Globus pallidus (tissue), 1 donor: ENCODE data around the gene ZNF827.

ENCODE experiments used
- DNase-seq: peaks from one replicate; pipeline ENCODE4 v3.0.0-alpha.2; 2015; ENCODE audit warnings: low spot score

The ZNF827 gene

DNA sequence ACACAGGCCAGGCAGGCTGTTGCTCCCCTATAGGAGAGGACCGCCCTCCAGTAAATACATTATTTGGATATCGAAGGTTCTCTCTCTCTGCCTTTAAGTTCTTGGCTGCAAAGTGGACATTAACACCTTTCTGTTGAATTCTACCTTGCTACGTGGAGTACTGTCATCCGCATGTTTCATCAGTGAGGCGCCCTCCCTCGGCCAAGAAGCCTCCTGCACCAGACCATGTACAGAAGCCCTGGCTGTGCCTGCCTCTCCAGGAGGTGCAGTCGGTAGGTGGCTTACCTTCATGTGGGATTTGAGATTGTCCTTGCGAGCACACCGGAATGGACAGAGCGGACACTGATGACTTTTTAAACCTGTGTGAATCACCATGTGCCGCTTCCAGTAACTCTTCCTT is 46.7 kb downstream of the ZNF827 start:
- DNase-seq: no peak

- no peak for DNase-seq
Measured at GRCh38 chr4:145890689-145891088, 47.9 kb downstream of the ZNF827 start.

GRCh38 chr4:145888393-145888792 is 50.2 kb downstream of the ZNF827 start:
- DNase-seq: no peak

GRCh38 chr4:145887241-145887991 is 51.2 kb downstream of the ZNF827 start:
- no peak for DNase-seq

DNA sequence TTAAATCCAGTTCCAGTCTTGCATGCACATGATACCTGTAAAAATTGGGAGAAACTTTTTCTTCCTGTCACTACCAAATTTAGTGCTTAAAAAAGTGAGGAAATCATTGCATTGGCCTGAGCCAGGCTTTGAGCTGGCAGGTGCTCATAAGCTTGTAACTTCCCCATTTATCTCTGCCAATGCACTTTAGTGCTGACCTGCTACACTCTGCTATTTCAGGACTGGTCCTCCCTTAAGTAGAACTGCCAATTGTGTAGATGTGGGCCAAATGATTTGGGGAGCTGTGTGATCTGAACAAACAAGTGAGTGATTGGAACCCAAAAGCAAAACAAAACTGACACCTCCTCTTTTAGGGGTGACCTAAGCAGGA is 51.8 kb downstream of the ZNF827 start:
- no peak for DNase-seq

DNA sequence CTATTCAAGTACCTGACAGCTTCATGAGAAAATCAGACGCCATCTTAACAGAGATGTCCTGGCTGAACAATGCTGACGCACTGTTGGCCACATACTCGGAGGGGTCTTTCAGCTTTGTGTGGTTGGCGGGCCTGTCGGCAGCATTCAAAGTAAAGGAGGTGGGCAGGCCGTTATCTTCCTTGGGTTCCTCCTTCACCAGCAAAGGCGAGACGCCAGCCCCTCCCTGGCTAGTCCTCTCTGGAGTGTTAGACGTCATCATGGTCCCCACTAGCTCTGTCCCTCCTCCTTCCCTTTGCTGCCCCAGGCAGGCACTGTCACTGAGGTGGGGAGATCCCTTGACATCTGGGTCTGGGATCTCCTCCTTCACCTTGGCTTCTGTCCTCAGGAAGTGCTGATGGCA is 53.0 kb downstream of the ZNF827 start:
- no peak for DNase-seq

DNA sequence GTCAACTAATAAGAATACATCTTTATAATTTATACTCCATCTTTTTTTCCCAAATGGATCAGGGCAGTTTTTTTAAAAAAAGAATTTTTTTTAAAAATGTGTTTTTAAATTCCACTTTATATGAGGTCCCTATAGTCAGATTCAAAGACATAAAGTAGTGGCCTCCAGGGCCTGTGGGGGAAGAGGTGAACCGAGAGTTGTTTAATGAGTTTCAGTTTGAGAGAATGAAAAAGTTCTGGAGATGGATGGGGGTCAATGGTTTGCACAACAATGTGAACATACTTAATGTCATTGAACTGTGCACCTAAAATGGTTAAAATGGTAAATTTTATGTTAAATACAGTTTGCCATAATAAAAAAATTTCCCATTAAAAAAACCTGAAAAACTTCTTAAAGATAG is 53.8 kb downstream of the ZNF827 start:
- no peak for DNase-seq

DNA sequence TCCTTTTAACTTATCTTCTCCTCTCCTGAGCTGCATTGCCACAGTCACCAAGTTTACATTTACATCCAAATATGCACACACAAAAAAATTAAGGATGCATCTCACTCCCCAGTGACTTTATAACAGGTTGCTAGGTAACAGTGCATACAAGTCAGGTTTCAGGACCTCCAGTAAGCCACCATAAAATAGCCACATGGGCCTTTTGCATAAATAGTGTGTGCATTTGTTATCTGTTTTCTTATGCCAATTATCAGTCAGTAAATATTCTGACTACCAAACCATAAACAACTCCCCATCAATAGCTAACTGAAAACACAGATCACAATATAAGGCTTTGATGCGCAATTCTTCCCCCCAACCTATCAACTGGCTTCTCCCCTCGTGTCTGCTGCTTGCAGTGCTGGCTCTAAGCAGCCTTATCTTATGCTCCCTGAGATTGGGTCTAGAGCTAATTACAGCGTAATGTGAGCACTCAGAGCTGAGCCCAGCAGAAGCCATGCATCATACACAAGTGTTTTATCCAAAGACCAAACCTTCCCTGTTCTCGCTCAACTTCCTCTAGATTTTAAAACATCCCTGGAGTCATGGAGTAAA is 55.4 kb downstream of the ZNF827 start:
- peak; percentile 67 for DNase-seq

GRCh38 chr4:145882604-145883003 is 56.0 kb downstream of the ZNF827 start:
- DNase-seq: peak; percentile 94

DNA sequence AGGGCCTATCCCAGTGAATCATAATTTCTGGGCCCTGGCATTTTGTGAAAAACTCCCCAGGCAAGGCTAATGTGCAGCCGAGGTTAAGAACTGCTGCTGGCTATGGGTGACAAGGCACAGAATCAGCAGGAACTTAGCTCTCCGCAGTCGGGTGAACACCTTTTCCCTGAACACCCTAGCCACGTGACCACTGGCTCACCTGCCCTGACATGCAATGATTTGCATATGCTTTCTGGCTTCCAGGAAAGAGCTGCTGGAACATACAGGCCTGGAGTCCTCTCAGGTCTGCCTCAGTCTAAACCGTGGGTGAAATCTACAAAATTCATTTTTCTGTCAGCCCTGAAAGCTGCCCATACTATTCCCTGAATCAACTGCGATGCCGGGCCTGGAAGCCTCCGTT is 56.6 kb downstream of the ZNF827 start:
- no peak for DNase-seq

GRCh38 chr4:145881576-145881975 is 57.0 kb downstream of the ZNF827 start:
- no peak for DNase-seq

DNA sequence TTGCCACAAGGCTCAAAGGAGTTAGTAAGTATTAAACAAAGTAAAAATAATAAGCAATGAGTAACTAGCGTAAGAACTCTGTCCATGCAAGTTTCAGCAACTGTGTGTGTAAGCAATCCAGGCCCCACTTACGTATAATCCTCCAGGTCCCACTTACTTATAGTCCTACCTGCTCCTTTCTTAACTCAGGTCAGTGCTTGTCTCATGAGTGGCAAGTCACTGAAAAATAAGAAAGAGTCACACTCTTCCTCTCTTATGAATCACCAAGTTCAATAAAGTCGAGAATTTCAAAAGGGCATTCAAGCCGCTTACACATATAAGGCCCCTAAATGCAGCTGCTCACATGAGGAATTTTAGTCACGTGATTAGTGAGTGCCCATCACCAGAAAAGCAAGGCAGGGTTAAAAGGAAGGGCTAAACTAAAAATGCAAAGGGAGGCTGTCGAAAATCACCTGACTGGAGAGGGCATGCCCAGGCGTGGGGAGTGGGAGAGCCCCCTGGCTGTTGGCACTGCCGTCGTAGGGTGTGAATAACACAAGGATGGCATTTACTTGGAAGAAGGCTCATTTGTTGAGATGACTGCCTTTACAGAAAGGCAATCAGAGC is 58.2 kb downstream of the ZNF827 start:
- no peak for DNase-seq

DNA sequence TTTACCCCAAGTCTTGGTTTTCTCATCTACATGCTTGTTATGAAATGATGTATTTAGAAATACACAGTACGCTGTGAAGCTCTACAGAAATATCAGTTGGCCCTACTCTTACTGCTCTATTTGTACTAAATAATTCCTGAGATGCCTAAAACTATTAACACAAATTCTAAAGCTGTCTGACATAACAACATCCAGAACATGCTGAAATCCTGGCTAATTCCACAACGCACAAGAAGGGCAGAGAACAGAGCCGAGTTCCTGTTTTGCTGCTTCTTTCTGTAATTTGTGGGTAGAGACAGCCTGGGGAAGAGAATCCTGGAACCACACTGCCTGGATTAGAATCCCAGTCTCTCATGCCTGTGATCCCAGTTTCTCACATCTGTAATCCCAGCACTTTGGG is 59.0 kb downstream of the ZNF827 start:
- DNase-seq: no peak

- no peak for DNase-seq
Measured at GRCh38 chr4:145878501-145879435, 59.9 kb downstream of the ZNF827 start.

- no peak for DNase-seq
Measured at GRCh38 chr4:145876531-145877180, 62.0 kb downstream of the ZNF827 start.

- no peak for DNase-seq
Measured at GRCh38 chr4:145873901-145874300, 64.7 kb downstream of the ZNF827 start.

DNA sequence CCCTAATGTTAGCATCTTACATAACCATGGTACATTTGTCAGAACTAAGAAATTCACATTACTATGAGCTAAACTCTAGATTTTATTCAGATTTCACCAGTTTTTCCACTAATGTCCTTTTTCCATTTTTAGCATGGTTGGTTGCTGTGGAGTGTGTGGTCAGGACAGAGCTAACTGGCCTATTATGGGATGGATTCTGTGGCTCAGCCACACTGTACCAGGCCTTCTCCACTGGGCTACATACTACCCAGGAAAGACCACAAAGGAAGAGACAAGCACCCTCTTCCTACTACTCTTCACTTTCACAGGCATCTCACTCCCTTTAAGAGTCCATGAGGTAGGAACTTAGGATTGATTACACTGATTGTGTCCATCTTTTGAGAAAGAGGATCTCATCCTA is 67.4 kb downstream of the ZNF827 start:
- no peak for DNase-seq

DNA sequence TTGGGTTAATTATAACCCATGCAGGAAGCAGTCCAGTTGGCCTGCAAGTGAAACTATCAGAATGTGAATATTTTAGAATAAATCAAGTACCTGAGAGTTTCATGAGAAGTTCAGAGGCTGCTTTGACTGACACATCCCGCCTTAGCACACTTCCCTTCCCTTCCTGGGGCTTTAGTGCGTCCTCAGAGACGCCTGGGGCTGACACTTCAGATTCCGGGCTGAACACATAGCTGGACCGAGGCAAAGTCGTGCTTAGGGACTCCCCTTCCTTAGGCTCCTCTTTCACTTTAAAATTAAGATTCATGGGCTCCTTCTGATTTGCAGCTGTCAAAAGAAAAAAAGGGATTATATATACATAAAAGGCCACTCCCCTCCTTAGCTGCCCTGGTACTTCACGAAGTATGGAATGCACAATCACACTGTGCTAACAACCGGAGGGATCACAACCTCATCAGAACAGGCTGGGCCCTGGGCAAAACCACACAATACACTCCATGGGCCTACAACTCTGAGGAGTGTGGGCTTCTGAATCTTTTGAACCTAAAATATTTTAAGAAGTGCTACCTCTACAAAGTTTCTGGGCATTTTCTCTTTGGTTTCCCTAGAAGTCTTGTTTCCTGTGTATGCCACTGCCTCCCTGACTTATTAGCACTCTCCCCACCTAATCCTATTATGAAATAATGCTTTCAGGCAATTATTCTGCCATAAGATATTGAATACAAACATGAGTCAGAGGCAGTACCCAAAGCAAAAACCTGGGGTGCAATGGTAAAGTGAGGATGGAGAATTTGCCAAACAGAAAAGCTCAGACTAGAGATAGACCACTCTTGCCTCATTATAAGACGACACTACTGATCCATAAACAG is 68.2 kb downstream of the ZNF827 start:
- DNase-seq: no peak

DNA sequence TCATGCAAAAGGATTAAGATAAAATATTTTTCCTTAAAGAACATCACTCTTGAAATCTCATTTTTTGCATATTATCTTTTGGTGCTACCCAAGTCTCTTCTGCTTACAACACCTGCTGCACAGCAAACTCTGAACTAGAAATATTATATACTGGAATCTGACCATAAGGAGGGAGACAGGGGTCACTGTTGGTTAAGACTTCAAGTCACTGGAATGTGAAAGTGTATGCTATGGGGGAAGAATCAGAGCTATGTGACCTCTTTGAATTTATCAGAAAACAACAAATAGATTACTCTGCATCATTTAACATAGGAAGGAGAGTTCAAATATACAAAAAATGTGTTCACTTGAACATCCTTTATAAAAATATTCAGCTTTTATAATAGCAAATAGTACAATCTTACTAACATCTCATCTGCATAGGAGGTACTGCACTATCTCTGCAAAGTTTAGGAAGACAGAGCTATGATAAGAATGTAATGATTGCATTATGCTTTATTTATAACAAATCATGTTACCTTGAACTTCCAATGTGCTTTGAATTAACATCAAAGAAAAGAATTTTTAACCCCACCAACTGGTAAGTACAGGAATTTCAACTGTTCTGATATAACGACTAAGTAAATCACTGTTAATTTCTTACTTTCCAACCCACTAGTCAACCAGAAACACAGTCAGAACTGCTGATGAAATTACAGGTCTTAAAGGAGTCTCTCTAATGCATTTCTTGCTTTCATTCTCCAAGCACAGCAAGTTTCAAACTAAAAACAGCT is 69.8 kb downstream of the ZNF827 start:
- DNase-seq: no peak

- DNase-seq: no peak
Measured at GRCh38 chr4:145867406-145867805, 71.2 kb downstream of the ZNF827 start.
